ENCODE results near the gene NINJ2.
A peak's percentile ranks its signal among the peaks of the same experiment; 100 is the strongest.

NINJ2 gene

DNA sequence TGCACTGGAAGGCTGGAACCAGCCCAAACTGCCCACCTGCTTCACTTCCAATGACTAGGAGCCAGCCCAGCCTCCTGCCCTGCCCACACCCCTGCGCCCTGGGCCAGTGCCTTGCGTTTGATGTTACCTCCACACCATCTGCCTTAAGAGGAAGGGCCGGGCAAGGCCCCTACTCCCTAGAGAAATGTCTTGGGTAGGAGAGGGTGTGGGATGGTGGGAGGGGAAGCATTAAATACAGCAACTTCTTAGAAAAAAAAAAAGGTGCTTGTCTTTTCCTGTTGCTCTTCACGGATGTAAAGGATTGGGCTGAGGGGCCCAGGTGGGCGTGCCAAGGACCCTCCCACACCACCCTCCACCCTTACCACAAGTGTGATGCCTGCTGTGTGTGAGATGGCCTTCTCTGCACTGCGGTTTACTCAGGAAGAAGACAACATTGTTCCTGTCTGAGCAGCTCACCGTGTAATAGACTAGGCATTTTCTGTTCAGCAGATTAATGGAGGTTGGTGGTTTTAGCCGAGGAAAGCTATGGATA lies 99.9 kb downstream of the NINJ2 start:
- no peak for TF ChIP-seq EZH2phosphoT487 (IDR thresholded peaks at IDR 0.05; ENCODE audit: borderline replicate concordance)
- TF ChIP-seq, protein P1, sequence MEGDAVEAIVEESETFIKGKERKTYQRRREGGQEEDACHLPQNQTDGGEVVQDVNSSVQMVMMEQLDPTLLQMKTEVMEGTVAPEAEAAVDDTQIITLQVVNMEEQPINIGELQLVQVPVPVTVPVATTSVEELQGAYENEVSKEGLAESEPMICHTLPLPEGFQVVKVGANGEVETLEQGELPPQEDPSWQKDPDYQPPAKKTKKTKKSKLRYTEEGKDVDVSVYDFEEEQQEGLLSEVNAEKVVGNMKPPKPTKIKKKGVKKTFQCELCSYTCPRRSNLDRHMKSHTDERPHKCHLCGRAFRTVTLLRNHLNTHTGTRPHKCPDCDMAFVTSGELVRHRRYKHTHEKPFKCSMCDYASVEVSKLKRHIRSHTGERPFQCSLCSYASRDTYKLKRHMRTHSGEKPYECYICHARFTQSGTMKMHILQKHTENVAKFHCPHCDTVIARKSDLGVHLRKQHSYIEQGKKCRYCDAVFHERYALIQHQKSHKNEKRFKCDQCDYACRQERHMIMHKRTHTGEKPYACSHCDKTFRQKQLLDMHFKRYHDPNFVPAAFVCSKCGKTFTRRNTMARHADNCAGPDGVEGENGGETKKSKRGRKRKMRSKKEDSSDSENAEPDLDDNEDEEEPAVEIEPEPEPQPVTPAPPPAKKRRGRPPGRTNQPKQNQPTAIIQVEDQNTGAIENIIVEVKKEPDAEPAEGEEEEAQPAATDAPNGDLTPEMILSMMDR (conservative IDR thresholded peaks at IDR 0.05; ENCODE audit: low read length), result no peak
- peak overlapping the region; percentile 32; the same call in 1 of the 2 replicates for H2AFZ ChIP-seq (ENCODE audit: low read length)
- H3K4me1 ChIP-seq (ENCODE audit: insufficient read depth, low read length, poor library complexity, severe bottlenecking), result peaks cover 64% of the 10 kb centered on the region
- no peaks in the 10 kb centered on the region for H3K27me3 ChIP-seq (ENCODE audit: insufficient read depth, low read length, poor library complexity, severe bottlenecking)
- H3K9me3 ChIP-seq (ENCODE audit: insufficient read depth, low read depth, low read length), result no peaks in the 10 kb centered on the region
- H3K9me2 ChIP-seq (replicated peaks; ENCODE audit: low read depth, low read length), result no peaks in the 10 kb centered on the region
- H3K79me2 ChIP-seq (ENCODE audit: insufficient read depth, low read length), result peaks cover 19% of the 10 kb centered on the region; the same call in 1 of the 2 replicates
- H3K36me3 ChIP-seq (ENCODE audit: insufficient read depth, low read length), result no peaks in the 10 kb centered on the region
- peak overlapping the region; percentile 93 for H3K4me2 ChIP-seq (ENCODE audit: low read depth, low read length, poor library complexity, severe bottlenecking)
- peak overlapping the region; percentile 81 for H3K9ac ChIP-seq (ENCODE audit: low read depth, low read length, poor library complexity, severe bottlenecking)
- peak overlapping the region; percentile 72 for H3K4me3 ChIP-seq (ENCODE audit: low read length, poor library complexity, severe bottlenecking)
- H4K20me1 ChIP-seq (ENCODE audit: insufficient read depth, low read length, poor library complexity, severe bottlenecking), result no peaks in the 10 kb centered on the region
- H3F3A ChIP-seq (ENCODE audit: low read depth), result peaks cover 4% of the 10 kb centered on the region; the same call in 1 of the 2 replicates

DNA sequence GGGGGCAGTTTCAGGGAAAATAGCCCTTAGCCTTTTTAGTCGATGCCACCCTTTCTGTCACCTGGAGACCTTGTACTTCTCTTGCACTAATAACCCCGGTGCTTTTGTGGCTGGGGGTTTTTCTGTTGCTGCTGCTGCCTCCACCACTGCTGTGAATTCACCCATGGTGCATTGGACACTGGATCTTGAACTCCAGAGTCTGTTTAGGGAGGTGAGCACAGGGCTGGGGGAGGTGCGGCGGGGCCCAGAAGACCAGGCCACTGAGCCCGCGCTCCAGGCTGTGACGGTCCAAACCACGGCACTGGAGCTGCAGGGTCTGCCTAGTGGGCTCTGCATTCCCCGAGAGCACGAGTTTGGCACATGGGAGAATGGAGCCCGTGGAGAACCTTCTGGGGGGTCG lies 100.6 kb downstream of the NINJ2 start:
- Histone ChIP-seq H2AFZ (ENCODE audit: low read length) (no peak overlapping the region), H3F3A (ENCODE audit: low read depth) (peaks cover 4% of the 10 kb centered on the region; the same call in 1 of the 2 replicates), H3K27me3 (ENCODE audit: insufficient read depth, low read length, poor library complexity, severe bottlenecking) (no peaks in the 10 kb centered on the region), H3K36me3 (ENCODE audit: insufficient read depth, low read length) (no peaks in the 10 kb centered on the region), H3K4me1 (ENCODE audit: insufficient read depth, low read length, poor library complexity, severe bottlenecking) (peaks cover 61% of the 10 kb centered on the region), H3K4me2 (ENCODE audit: low read depth, low read length, poor library complexity, severe bottlenecking) (peak overlapping the region; percentile 93), H3K9me3 (ENCODE audit: insufficient read depth, low read depth, low read length) (no peaks in the 10 kb centered on the region), H3K4me3 (ENCODE audit: low read length, poor library complexity, severe bottlenecking) (peak overlapping the region; percentile 72), H4K20me1 (ENCODE audit: insufficient read depth, low read length, poor library complexity, severe bottlenecking) (no peaks in the 10 kb centered on the region), H3K9ac (ENCODE audit: low read depth, low read length, poor library complexity, severe bottlenecking) (peak overlapping the region; percentile 81), H3K79me2 (ENCODE audit: insufficient read depth, low read length) (peaks cover 19% of the 10 kb centered on the region; the same call in 1 of the 2 replicates), H3K9me2 (replicated peaks; ENCODE audit: low read depth, low read length) (no peaks in the 10 kb centered on the region)
- TF ChIP-seq, protein P1 (conservative IDR thresholded peaks at IDR 0.05; ENCODE audit: low read length), result no peak

DNA sequence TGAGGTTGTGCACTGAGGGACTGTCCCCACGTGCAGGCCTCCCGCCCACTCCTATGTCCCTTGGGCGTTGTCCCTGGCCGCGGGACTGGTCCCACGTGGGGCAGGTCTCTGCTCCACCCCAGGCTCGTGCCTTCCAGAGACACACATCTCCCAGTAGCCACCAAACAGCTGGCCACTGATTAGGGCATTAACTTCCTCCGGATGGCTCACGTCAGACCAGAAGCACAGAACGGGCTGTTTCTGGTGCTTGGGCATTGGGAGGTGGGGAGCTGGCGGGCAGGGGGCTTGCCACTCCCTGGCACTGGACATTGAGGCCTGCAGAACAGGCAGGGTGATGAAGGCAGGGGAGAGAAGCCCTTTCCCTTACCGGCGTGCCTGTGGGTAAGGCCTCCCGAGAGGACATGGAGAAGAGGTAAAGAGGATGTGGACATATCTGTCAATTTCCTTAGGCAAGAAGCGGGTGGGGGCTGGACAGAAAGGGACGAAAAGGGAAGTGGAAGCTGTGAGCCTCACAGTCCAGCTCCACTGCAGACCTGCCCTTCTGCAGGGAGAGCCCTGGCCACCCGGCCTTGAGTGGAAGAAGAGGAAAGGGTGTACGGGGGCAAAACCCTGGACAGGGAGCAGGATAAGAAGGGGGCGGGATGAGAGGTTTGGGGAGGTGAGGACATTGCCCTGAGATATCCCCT lies 101.2 kb downstream of the NINJ2 start:
- Histone ChIP-seq H3K4me1 (ENCODE audit: insufficient read depth, low read length, poor library complexity, severe bottlenecking) (peaks cover 61% of the 10 kb centered on the region), H3K9me2 (replicated peaks; ENCODE audit: low read depth, low read length) (no peaks in the 10 kb centered on the region), H3F3A (ENCODE audit: low read depth) (peaks cover 4% of the 10 kb centered on the region; the same call in 1 of the 2 replicates), H3K79me2 (ENCODE audit: insufficient read depth, low read length) (peaks cover 19% of the 10 kb centered on the region; the same call in 1 of the 2 replicates), H3K9ac (ENCODE audit: low read depth, low read length, poor library complexity, severe bottlenecking) (peak overlapping the region; percentile 81), H4K20me1 (ENCODE audit: insufficient read depth, low read length, poor library complexity, severe bottlenecking) (no peaks in the 10 kb centered on the region), H3K27me3 (ENCODE audit: insufficient read depth, low read length, poor library complexity, severe bottlenecking) (no peaks in the 10 kb centered on the region), H3K4me3 (ENCODE audit: low read length, poor library complexity, severe bottlenecking) (peak overlapping the region; percentile 72), H3K9me3 (ENCODE audit: insufficient read depth, low read depth, low read length) (no peaks in the 10 kb centered on the region), H3K36me3 (ENCODE audit: insufficient read depth, low read length) (no peaks in the 10 kb centered on the region), H2AFZ (ENCODE audit: low read length) (no peak overlapping the region), H3K4me2 (ENCODE audit: low read depth, low read length, poor library complexity, severe bottlenecking) (peak overlapping the region; percentile 93)
- TF ChIP-seq, protein P1 (conservative IDR thresholded peaks at IDR 0.05; ENCODE audit: low read length), result no peak
- TF ChIP-seq EZH2phosphoT487 (IDR thresholded peaks at IDR 0.05; ENCODE audit: borderline replicate concordance), result no peak
